Astrocyte of the spinal cord (primary cell): ENCODE results near the gene DNAJC18.

Source experiments
- DNase-seq: peaks from one replicate; pipeline ENCODE4 v3.0.0; 2011; ENCODE audit warnings: low read depth, low spot score
- H3K4me3 ChIP-seq: 2 replicates; pipeline ENCODE4 v1.5.1; 2011; ENCODE audit warnings: low read depth, mild to moderate bottlenecking, low read length, moderate library complexity
- in situ Hi-C: cut with HindIII; loops from 2 replicates; pipeline ENCODE4 v1.10.0; 2017; ENCODE audit warnings: low sequenced_read_pairs
- TF ChIP-seq, protein P1 (sequence below): IDR thresholded peaks from 2 replicates; pipeline ENCODE4 v1.5.1; 2012; ENCODE audit warnings: low read depth, mild to moderate bottlenecking, low read length, inconsistent platforms

Gene DNAJC18

GRCh38 chr5:139472386-139473030, 33.2 kb upstream of the DNAJC18 start:
- in situ Hi-C loops: no loop called here
- DNase-seq: no peak
- H3K4me3 ChIP-seq: no peak overlapping the region
- TF ChIP-seq, protein P1, sequence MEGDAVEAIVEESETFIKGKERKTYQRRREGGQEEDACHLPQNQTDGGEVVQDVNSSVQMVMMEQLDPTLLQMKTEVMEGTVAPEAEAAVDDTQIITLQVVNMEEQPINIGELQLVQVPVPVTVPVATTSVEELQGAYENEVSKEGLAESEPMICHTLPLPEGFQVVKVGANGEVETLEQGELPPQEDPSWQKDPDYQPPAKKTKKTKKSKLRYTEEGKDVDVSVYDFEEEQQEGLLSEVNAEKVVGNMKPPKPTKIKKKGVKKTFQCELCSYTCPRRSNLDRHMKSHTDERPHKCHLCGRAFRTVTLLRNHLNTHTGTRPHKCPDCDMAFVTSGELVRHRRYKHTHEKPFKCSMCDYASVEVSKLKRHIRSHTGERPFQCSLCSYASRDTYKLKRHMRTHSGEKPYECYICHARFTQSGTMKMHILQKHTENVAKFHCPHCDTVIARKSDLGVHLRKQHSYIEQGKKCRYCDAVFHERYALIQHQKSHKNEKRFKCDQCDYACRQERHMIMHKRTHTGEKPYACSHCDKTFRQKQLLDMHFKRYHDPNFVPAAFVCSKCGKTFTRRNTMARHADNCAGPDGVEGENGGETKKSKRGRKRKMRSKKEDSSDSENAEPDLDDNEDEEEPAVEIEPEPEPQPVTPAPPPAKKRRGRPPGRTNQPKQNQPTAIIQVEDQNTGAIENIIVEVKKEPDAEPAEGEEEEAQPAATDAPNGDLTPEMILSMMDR: no peak

GRCh38 chr5:139470821-139471300, 31.5 kb upstream of the DNAJC18 start, which contains the start of gene SMIM33:
Gene SMIM33, plus strand, starts transcription at chr5:139471004. Its CDS starts 118 bp downstream, at chr5:139471122.
- in situ Hi-C loops: no loop called here
- H3K4me3 ChIP-seq: no peak within 1 kb of the TSS
- TF ChIP-seq, protein P1: no peak
- no peak for DNase-seq

DNA sequence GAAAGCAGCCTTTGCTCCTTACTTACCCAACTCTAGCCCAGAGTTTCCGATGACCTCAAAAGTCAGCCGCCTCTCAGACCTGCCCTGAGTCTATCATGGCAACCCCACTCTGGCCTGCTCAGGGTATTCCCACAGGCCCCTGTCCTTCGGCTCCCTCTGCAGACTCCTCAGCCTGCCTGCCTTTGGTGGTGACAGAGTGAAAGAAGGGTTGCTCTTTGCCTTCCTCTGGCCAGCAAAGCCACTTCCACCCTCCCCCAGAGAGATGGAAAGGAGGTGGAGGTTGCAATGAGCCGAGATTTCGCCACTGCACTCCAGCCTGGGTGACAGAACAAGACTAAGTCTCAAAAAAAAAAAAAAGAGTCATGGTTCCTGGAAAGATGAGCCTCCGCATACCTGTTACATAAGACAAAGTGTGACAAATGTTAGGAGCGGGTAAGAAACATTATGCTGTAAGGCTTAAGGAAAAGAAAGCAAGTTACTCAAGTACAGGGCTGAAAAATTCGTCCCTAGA, 29.2 kb upstream of the DNAJC18 start:
- TF ChIP-seq, protein P1: no peak
- H3K4me3 ChIP-seq: no peak overlapping the region
- no peak for DNase-seq
- in situ Hi-C loops: no loop called here

DNA sequence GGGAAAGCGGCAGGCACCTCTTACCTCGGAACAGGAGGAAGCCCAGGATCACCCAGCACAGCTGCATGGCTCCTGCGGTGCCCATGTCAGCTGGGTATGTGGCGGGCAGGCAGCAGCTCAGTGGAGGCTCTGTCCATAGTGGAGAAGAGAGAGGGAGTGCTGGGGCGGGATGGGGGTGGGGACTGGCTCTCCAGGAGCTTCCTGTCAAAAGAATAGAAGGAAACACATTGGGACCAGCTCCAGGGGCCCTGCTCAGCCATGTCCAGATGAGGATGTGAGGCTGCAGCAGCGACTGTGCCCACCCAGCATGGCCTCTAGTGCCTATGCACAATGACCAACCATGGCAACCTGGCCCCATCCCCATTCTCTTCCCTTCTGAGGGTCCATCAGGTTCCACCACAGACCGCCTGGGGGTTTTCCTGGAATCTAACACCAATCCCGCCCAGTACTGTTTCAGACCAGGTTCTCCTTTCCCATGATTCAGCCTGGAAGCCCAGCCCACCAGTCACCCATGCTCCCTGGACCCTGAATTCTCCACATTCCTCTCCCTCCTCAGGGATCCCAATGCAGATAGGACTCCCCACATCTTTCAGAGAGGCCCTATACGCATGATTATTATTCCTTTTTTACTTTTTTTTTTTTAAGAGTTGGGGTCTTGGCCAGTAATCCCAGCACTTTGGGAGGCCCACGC, 23.4 kb upstream of the DNAJC18 start, which contains the start of gene ECSCR:
ECSCR (minus strand) TSS at position 158 of the 691 bp plus-strand sequence; CDS start at position 85, 73 bp downstream.
- DNase-seq: peak; percentile 24
- in situ Hi-C loops: no loop called here
- no peak within 1 kb of the TSS for H3K4me3 ChIP-seq
- TF ChIP-seq, protein P1: no peak

DNA sequence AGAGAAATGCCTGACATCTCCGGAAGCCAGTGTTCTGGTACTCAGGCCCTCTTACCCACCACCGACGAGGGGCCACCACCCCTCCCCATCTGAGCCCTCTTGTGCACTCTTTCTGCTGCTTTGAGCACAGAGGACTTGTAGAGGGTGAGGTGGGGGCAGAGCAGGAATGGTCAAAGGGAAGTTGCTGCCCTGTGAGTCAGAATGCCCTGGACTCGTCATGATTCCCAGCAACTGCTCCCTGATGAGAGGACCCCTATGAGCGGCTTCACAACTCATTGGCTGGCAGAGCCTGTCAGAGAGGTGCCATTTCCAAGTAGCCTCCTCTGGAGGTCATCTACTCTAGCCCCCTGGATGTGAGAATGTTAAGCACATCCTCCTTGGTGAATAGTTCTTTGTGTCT, 22.4 kb upstream of the DNAJC18 start:
- peak; percentile 70 for DNase-seq
- TF ChIP-seq, protein P1: no peak
- in situ Hi-C loops: no loop called here
- no peak overlapping the region for H3K4me3 ChIP-seq

DNA sequence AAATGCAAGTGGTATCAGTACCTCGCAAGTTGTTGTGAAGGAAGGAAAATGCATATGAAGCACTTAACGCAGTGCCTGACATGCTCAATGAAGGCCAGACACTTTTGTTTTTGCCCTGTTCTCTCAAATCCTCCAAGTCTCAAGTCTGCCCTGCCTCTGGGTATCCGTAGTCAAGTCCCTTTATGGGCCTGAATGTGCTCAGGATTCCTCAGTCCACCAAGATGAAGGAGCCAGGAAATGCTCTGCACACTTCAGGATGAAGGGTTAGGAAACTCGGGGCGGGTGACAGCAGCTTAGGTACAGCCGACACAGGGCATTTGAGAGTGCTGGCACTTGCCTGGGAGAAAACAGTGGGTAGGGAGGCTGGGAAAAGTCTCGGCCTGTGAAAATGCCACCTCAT, 21.9 kb upstream of the DNAJC18 start:
- TF ChIP-seq, protein P1: no peak
- DNase-seq: no peak
- H3K4me3 ChIP-seq: no peak overlapping the region
- in situ Hi-C loops: no loop called here
